OCI-LY7 (cell line): Measurements from ENCODE around the gene SYTL3. TPM values are rescaled to one million over a fixed set of nuclear protein-coding genes. Genes with fewer than 3 reads are reported as not detected.
A peak's percentile ranks its signal among the peaks of the same experiment; 100 is the strongest.

Experiments
- BruUV-seq: library from RNA; stranded (reverse); fragments of 400-500 nt; replicated peaks from 2 replicates; lab custom pipeline; 2021; lab: Mats Ljungman, UMichigan
- CTCF ChIA-PET: fragments of 300-600 bp; sonication (Branson Sonifier 250); formaldehyde crosslinking; loops from one replicate; lab custom pipeline; 2022; ENCODE audit warnings: antibody characterized with exemption; ENCODE audit not compliant: unreplicated experiment; lab: Charles Lee
- POLR2A ChIA-PET: fragments of 300-600 bp; sonication (Branson Sonifier 250); formaldehyde crosslinking; loops from one replicate; lab custom pipeline; 2022; ENCODE audit warnings: antibody characterized with exemption; lab: Charles Lee
- DNase-seq: peaks from one replicate; pipeline ENCODE4 v3.0.0-alpha.2; 2015; ENCODE audit warnings: low spot score
- H2AFZ ChIP-seq: fragments of 200-600 bp; sonication (generic), shearing (Covaris generic); 2 replicates; pipeline ENCODE4 v1.6.1; 2014; ENCODE audit warnings: mild to moderate bottlenecking, antibody characterized with exemption, low read length, moderate library complexity
- H3K27ac ChIP-seq: fragments of 200-600 bp; sonication (generic); 2 replicates; pipeline ENCODE4 v1.5.1; 2014; ENCODE audit warnings: mixed run types, low read depth, mild to moderate bottlenecking, moderate library complexity, low read length, inconsistent platforms; ENCODE audit not compliant: poor library complexity, severe bottlenecking
- H3K36me3 ChIP-seq: fragments of 200-600 bp; sonication (generic); 2 replicates; pipeline ENCODE4 v1.6.1; 2014; ENCODE audit warnings: mild to moderate bottlenecking, antibody characterized with exemption, low read length, moderate library complexity, mixed read lengths; ENCODE audit not compliant: insufficient read depth
- H3K4me1 ChIP-seq: fragments of 200-600 bp; sonication (generic); 2 replicates; pipeline ENCODE4 v1.5.1; 2014; ENCODE audit warnings: mild to moderate bottlenecking, low read length; ENCODE audit not compliant: insufficient read depth, poor library complexity, severe bottlenecking
- H3K4me2 ChIP-seq: fragments of 200-600 bp; sonication (generic); 2 replicates; pipeline ENCODE4 v1.6.1; 2014; ENCODE audit warnings: mild to moderate bottlenecking, low read length
- H3K4me3 ChIP-seq: fragments of 200-600 bp; sonication (generic); 2 replicates; pipeline ENCODE4 v1.5.1; 2014; ENCODE audit warnings: mild to moderate bottlenecking, low read depth, low read length; ENCODE audit not compliant: poor library complexity, severe bottlenecking
- H3K79me2 ChIP-seq: fragments of 200-600 bp; sonication (generic); 2 replicates; pipeline ENCODE4 v1.6.1; 2016; ENCODE audit warnings: low read depth, mild to moderate bottlenecking, low read length, moderate library complexity, mixed read lengths; ENCODE audit not compliant: insufficient read depth
- H3K9me2 ChIP-seq: fragments of 200-600 bp; sonication (generic); 2 replicates; pipeline ENCODE4 v1.6.1; 2016; ENCODE audit warnings: mild to moderate bottlenecking, low read length, mixed read lengths; ENCODE audit not compliant: insufficient read depth
- H3K9me3 ChIP-seq: fragments of 200-600 bp; sonication (generic); 2 replicates; pipeline ENCODE4 v1.6.1; 2014; ENCODE audit warnings: mild to moderate bottlenecking, mixed run types, low read length, mixed read lengths
- H4K20me1 ChIP-seq: fragments of 200-600 bp; sonication (generic); 2 replicates; pipeline ENCODE4 v1.6.1; 2014; ENCODE audit warnings: mild to moderate bottlenecking, antibody characterized with exemption, low read length, moderate library complexity, mixed read lengths; ENCODE audit not compliant: insufficient read depth
- CTCF ChIP-seq: fragments of 200-600 bp; sonication (generic); conservative IDR thresholded peaks from 2 replicates; pipeline ENCODE4 v1.5.1; 2014; ENCODE audit warnings: mild to moderate bottlenecking, antibody characterized with exemption, low read length, moderate library complexity, mixed read lengths
- EZH2phosphoT487 ChIP-seq: fragments of 200-600 bp; sonication (generic); IDR thresholded peaks from 2 replicates; pipeline ENCODE4 v1.6.1; 2018; ENCODE audit warnings: low read depth, borderline replicate concordance, mild to moderate bottlenecking, mixed run types, antibody characterized with exemption, low read length, moderate library complexity, mixed read lengths
- intact Hi-C: fragments of 100-400 bp; cut with micrococcal nuclease; formaldehyde crosslinking; loops from one replicate; pipeline ENCODE4 v1.10.0; 2022; ENCODE audit not compliant: unreplicated experiment
- total RNA-seq, 2 experiments: library from RNA; depleted of rRNA in 1 of 2; stranded (reverse); fragments of >200 nt in 1 of 2; shearing (Covaris generic) in 1 of 2; gene quantifications; 2 replicates each; pipeline ENCODE4 v1.2.3, GENCODE V29; 2014 to 2022

SYTL3 gene
- total RNA-seq, 2 experiments from 2014 or later = 0.32 to 0.89 TPM

GRCh38 chr6:158797331-158798310 lies 147.8 kb downstream of the SYTL3 start:
- ChIA-PET CTCF (no interaction called here), POLR2A (interaction anchor here (0.5 to 11.9 kb wide), 10 partner anchors 8 to 410 kb away, joined by 3 to 155 read pairs (median 4); no protein-coding TSS in a partner anchor)
- BruUV-seq = no TSS peak
- peak overlapping the region; percentile 77 for H3K4me2 ChIP-seq
- peak overlapping the region; percentile 22 for H3K4me3 ChIP-seq
- no peaks in the 10 kb centered on the region for H3K9me2 ChIP-seq
- H3K79me2 ChIP-seq = peaks cover 100% of the 10 kb centered on the region
- H2AFZ ChIP-seq = no peak overlapping the region
- intact Hi-C loops = loop anchor here (10.0 kb wide), 1 partner anchor 93 kb away; no protein-coding TSS in a partner anchor
- no peak for DNase-seq
- TF ChIP-seq EZH2phosphoT487 (no peak), CTCF (no peak)
- peaks cover 74% of the 10 kb centered on the region for H4K20me1 ChIP-seq
- H3K4me1 ChIP-seq = peaks cover 99% of the 10 kb centered on the region
- H3K36me3 ChIP-seq = peaks cover 95% of the 10 kb centered on the region
- peak overlapping the region; percentile 62 for H3K27ac ChIP-seq
- H3K9me3 ChIP-seq = no peaks in the 10 kb centered on the region

GRCh38 chr6:158798311-158798710 lies 148.5 kb downstream of the SYTL3 start:
- H3K4me3 ChIP-seq = no peak overlapping the region
- peak overlapping the region; percentile 77 for H3K4me2 ChIP-seq
- H3K27ac ChIP-seq = peak overlapping the region; percentile 62
- ChIA-PET POLR2A (interaction anchor here (0.5 to 11.9 kb wide), 10 partner anchors 9 to 409 kb away, joined by 3 to 155 read pairs (median 4); no protein-coding TSS in a partner anchor), CTCF (interaction anchor here (1.4 kb wide), 1 partner anchor 11 kb away, joined by 4 read pairs; no protein-coding TSS in a partner anchor)
- no peak for DNase-seq
- no peak overlapping the region for H2AFZ ChIP-seq
- peaks cover 99% of the 10 kb centered on the region for H3K4me1 ChIP-seq
- H4K20me1 ChIP-seq = peaks cover 74% of the 10 kb centered on the region
- H3K9me3 ChIP-seq = no peaks in the 10 kb centered on the region
- intact Hi-C loops = loop anchor here (10.0 kb wide), 1 partner anchor 94 kb away; no protein-coding TSS in a partner anchor
- no peak for TF ChIP-seq EZH2phosphoT487
- H3K79me2 ChIP-seq = peaks cover 100% of the 10 kb centered on the region
- H3K36me3 ChIP-seq = peaks cover 97% of the 10 kb centered on the region
- no TSS peak for BruUV-seq
- H3K9me2 ChIP-seq = no peaks in the 10 kb centered on the region

GRCh38 chr6:158799051-158799792 lies 149.4 kb downstream of the SYTL3 start:
- no peak overlapping the region for H2AFZ ChIP-seq
- H3K27ac ChIP-seq = peak overlapping the region; percentile 62
- peak overlapping the region; percentile 58 for H3K4me3 ChIP-seq
- no peaks in the 10 kb centered on the region for H3K9me3 ChIP-seq
- no TSS peak for BruUV-seq
- peaks cover 100% of the 10 kb centered on the region for H3K79me2 ChIP-seq
- intact Hi-C loops = loop anchor here (10.0 kb wide), 1 partner anchor 94 kb away; no protein-coding TSS in a partner anchor
- CTCF ChIA-PET = interaction anchor here (1.4 kb wide), 1 partner anchor 10 kb away, joined by 4 read pairs; no protein-coding TSS in a partner anchor
- TF ChIP-seq EZH2phosphoT487 = no peak
- TF ChIP-seq CTCF = peak; percentile 65
- DNase-seq = peak; percentile 44
- H4K20me1 ChIP-seq = peaks cover 74% of the 10 kb centered on the region
- no peaks in the 10 kb centered on the region for H3K9me2 ChIP-seq
- peak overlapping the region; percentile 77 for H3K4me2 ChIP-seq
- H3K4me1 ChIP-seq = peaks cover 97% of the 10 kb centered on the region
- peaks cover 91% of the 10 kb centered on the region for H3K36me3 ChIP-seq
- POLR2A ChIA-PET = interaction anchor here (0.6 to 11.9 kb wide), 8 partner anchors 9 to 591 kb away, joined by 3 to 155 read pairs (median 4); no protein-coding TSS in a partner anchor
